ENCODE measurements around the gene MAP2K5.

Gene MAP2K5

DNA sequence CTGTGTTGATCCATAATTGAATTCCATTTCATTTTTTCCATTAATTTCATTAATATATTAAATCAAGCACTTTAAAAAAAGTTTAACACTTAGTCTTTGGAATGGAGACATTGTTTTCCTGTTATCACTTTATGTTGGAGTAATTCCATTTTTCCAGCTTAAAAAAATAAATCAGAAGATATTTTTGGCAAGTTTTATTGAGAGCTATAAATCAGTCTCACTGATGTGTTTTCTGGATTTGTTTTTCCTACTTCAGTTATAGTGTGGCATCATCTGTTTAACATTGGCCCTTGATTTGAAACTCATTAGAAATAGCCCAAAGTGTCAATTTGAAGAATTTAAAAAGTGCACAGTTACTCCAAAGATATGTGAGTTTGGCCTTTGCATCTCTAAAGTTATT, 53.1 kb downstream of the MAP2K5 start:
- H3K27me3 ChIP-seq (ENCODE audit: control insufficient read depth, insufficient read depth, low read length): no peaks in the 10 kb centered on the region
- H3K4me1 ChIP-seq (ENCODE audit: control insufficient read depth, insufficient read depth, low read length): no peaks in the 10 kb centered on the region
- no peaks in the 10 kb centered on the region for H3K9me3 ChIP-seq (ENCODE audit: control insufficient read depth, insufficient read depth, low read length)
- no peak overlapping the region for H3K4me3 ChIP-seq (ENCODE audit: low read depth, low read length)
- H3K9ac ChIP-seq (ENCODE audit: low read depth, low read length): no peak overlapping the region
- peaks cover 5% of the 10 kb centered on the region; the same call in 1 of the 2 replicates for H3K36me3 ChIP-seq (ENCODE audit: control insufficient read depth, insufficient read depth, low read length)
- H3K27ac ChIP-seq (ENCODE audit: low read depth, low read length): no peak overlapping the region

DNA sequence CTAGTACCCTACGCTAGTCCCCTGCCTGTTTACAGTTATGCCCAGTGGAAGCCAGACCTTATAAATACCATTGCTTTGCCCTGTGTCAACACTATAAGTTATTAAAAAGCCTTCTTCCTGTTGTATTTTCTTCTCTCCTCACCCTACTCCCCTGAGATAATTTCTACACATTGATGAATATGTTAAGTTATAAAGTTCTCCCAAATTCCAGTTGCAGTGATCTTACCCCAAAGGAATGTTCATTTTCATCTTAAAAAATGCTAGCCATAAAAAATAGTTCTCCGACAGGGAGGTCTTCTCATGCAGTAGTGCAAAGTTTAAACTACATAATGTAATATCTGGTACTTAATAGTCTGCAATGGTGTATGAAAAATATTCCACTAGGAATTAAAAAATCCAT, 58.6 kb downstream of the MAP2K5 start:
- peaks cover 6% of the 10 kb centered on the region; the same call in 1 of the 2 replicates for H3K4me1 ChIP-seq (ENCODE audit: control insufficient read depth, insufficient read depth, low read length)
- no peak overlapping the region for H3K27ac ChIP-seq (ENCODE audit: low read depth, low read length)
- H3K27me3 ChIP-seq (ENCODE audit: control insufficient read depth, insufficient read depth, low read length): no peaks in the 10 kb centered on the region
- no peak overlapping the region for H3K9ac ChIP-seq (ENCODE audit: low read depth, low read length)
- H3K36me3 ChIP-seq (ENCODE audit: control insufficient read depth, insufficient read depth, low read length): no peaks in the 10 kb centered on the region
- no peaks in the 10 kb centered on the region for H3K9me3 ChIP-seq (ENCODE audit: control insufficient read depth, insufficient read depth, low read length)
- no peak overlapping the region for H3K4me3 ChIP-seq (ENCODE audit: low read depth, low read length)

DNA sequence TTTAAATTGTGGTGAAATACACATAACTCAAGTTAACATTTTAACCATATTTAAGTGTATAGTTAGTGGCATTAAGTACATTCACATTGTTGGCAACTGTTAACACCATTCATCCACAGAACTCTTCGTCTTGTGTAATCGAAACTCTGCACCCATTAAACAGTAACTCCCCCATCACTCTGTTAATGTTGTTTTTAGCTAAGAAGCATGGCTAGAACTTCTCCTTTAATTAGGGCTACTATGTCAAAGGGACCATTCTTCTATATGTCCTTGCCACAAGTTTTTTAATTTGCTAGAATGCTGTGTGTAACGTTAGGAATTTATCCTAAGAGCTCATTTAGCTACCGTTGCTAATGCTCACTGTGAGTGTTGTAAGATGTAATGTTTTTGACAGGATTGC, 60.6 kb downstream of the MAP2K5 start:
- Histone ChIP-seq H3K36me3 (ENCODE audit: control insufficient read depth, insufficient read depth, low read length) (no peaks in the 10 kb centered on the region), H3K4me1 (ENCODE audit: control insufficient read depth, insufficient read depth, low read length) (peaks cover 6% of the 10 kb centered on the region; the same call in 1 of the 2 replicates), H3K27me3 (ENCODE audit: control insufficient read depth, insufficient read depth, low read length) (no peaks in the 10 kb centered on the region), H3K4me3 (ENCODE audit: low read depth, low read length) (no peak overlapping the region), H3K9me3 (ENCODE audit: control insufficient read depth, insufficient read depth, low read length) (no peaks in the 10 kb centered on the region), H3K9ac (ENCODE audit: low read depth, low read length) (no peak overlapping the region), H3K27ac (ENCODE audit: low read depth, low read length) (no peak overlapping the region)

DNA sequence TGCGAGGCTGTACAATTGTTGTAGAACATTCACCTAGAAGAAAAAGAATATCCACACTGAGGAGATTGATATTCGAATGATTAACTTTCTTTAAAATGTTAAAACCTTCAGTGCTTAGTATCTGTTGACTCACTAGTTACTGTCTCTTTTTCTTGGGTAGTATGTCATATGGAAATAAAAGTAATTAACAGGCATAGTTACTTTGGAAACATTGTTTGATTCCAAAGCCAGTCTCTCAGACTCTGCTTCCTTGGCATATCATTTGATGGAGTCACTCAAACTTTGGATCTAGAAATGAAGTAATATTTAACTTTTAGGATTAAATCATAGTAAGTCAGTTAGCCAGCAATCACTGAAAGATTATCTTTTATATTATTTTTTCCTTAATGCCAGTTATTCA, 63.4 kb downstream of the MAP2K5 start:
- peaks cover 6% of the 10 kb centered on the region; the same call in 1 of the 2 replicates for H3K4me1 ChIP-seq (ENCODE audit: control insufficient read depth, insufficient read depth, low read length)
- no peaks in the 10 kb centered on the region for H3K27me3 ChIP-seq (ENCODE audit: control insufficient read depth, insufficient read depth, low read length)
- H3K9ac ChIP-seq (ENCODE audit: low read depth, low read length): no peak overlapping the region
- H3K36me3 ChIP-seq (ENCODE audit: control insufficient read depth, insufficient read depth, low read length): no peaks in the 10 kb centered on the region
- no peaks in the 10 kb centered on the region for H3K9me3 ChIP-seq (ENCODE audit: control insufficient read depth, insufficient read depth, low read length)
- no peak overlapping the region for H3K4me3 ChIP-seq (ENCODE audit: low read depth, low read length)
- no peak overlapping the region for H3K27ac ChIP-seq (ENCODE audit: low read depth, low read length)

DNA sequence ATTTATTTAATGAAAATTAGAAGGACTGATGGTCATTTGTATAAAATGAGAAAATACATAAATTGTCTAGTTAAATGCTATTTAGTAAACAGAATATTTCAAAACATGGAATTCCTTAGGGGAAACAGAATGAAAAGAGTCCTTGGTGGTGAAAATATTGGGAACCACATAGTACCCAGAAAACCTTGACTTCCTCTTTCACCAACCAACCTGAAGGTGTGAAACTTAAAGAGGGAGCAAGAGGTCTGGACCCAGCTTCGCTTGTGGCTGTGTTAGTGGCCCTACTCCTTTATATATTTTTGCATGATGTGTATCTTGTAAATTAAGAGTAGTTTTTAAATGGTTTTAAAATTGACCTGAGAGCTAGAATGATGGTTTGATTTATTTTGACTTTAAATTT, 64.2 kb downstream of the MAP2K5 start:
- H3K27me3 ChIP-seq (ENCODE audit: control insufficient read depth, insufficient read depth, low read length): no peaks in the 10 kb centered on the region
- no peaks in the 10 kb centered on the region for H3K9me3 ChIP-seq (ENCODE audit: control insufficient read depth, insufficient read depth, low read length)
- no peak overlapping the region for H3K4me3 ChIP-seq (ENCODE audit: low read depth, low read length)
- H3K36me3 ChIP-seq (ENCODE audit: control insufficient read depth, insufficient read depth, low read length): no peaks in the 10 kb centered on the region
- H3K9ac ChIP-seq (ENCODE audit: low read depth, low read length): no peak overlapping the region
- no peak overlapping the region for H3K27ac ChIP-seq (ENCODE audit: low read depth, low read length)
- H3K4me1 ChIP-seq (ENCODE audit: control insufficient read depth, insufficient read depth, low read length): peaks cover 9% of the 10 kb centered on the region

DNA sequence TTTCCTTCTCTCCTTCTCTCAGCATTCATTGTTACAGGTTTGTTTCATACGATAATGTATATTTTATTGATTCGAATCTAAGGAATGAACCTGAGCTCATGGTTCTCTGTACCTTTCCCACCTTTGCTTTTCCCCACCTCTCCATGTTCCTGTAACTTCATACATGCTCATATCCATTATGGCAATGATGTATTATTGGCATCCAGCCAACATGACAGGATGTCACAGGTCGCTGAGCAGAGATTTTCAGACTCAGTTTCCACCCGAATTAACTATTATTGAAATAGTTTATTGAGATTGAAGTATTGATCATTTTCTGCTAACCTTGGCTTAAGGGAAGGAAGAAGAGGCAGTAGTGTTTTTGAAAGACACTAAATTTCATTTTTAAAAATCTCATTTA, 64.8 kb downstream of the MAP2K5 start:
- H3K27me3 ChIP-seq (ENCODE audit: control insufficient read depth, insufficient read depth, low read length): no peaks in the 10 kb centered on the region
- H3K4me3 ChIP-seq (ENCODE audit: low read depth, low read length): no peak overlapping the region
- peaks cover 9% of the 10 kb centered on the region for H3K4me1 ChIP-seq (ENCODE audit: control insufficient read depth, insufficient read depth, low read length)
- no peaks in the 10 kb centered on the region for H3K36me3 ChIP-seq (ENCODE audit: control insufficient read depth, insufficient read depth, low read length)
- H3K9me3 ChIP-seq (ENCODE audit: control insufficient read depth, insufficient read depth, low read length): no peaks in the 10 kb centered on the region
- no peak overlapping the region for H3K9ac ChIP-seq (ENCODE audit: low read depth, low read length)
- no peak overlapping the region for H3K27ac ChIP-seq (ENCODE audit: low read depth, low read length)

DNA sequence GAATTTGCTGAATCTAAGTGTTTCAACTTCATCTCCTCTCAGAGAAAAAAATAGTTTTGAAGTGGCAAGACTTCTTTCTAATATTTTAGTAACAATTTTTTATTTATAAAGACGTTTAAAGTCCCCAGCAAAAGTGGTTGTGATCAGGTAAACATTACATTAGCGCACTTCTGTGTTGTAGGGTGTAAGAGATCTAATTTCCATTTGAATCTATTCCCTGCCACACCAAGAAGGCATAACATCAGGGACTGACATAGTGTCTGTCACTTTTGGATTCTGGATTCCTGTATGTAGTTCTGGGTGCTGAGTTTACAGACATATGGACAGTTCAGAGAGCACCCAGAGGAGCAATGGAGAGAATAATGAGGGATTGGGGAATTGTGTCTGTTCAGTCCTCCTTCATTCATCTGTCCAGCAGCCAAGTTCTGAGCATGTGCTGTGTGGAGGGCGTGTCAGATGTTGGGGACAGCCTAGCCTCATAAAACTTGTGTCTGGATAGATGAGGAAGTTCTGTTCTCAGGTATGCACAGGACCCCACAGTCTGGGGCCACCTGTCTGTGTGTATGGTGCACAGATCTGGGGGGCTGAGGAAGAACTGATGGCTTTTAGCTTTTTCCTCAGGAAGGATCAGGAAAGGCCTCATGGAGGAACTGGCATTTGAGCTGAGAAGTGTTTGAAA, 65.6 kb downstream of the MAP2K5 start:
- Histone ChIP-seq H3K9ac (ENCODE audit: low read depth, low read length) (no peak overlapping the region), H3K36me3 (ENCODE audit: control insufficient read depth, insufficient read depth, low read length) (no peaks in the 10 kb centered on the region), H3K4me1 (ENCODE audit: control insufficient read depth, insufficient read depth, low read length) (peaks cover 9% of the 10 kb centered on the region), H3K27me3 (ENCODE audit: control insufficient read depth, insufficient read depth, low read length) (no peaks in the 10 kb centered on the region), H3K27ac (ENCODE audit: low read depth, low read length) (no peak overlapping the region), H3K4me3 (ENCODE audit: low read depth, low read length) (no peak overlapping the region), H3K9me3 (ENCODE audit: control insufficient read depth, insufficient read depth, low read length) (no peaks in the 10 kb centered on the region)

DNA sequence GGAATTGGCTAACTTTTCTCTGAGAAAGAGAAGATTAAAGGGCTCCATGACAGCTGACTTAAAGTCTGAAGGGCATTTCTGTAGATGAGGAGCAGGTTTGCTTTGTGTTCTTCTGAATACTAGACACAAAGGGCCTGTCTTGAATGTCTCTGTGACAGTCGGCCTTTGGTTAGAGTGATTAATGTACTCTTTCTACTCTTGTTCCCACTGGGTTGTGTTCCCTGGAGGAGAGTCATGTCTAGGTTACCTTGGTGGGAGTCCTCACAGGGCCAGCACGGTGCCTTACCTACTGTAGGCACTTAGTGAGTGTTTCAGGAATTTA, 66.1 kb downstream of the MAP2K5 start:
- Histone ChIP-seq H3K27ac (ENCODE audit: low read depth, low read length) (no peak overlapping the region), H3K9ac (ENCODE audit: low read depth, low read length) (no peak overlapping the region), H3K4me3 (ENCODE audit: low read depth, low read length) (no peak overlapping the region), H3K4me1 (ENCODE audit: control insufficient read depth, insufficient read depth, low read length) (peaks cover 9% of the 10 kb centered on the region), H3K27me3 (ENCODE audit: control insufficient read depth, insufficient read depth, low read length) (no peaks in the 10 kb centered on the region), H3K9me3 (ENCODE audit: control insufficient read depth, insufficient read depth, low read length) (no peaks in the 10 kb centered on the region), H3K36me3 (ENCODE audit: control insufficient read depth, insufficient read depth, low read length) (no peaks in the 10 kb centered on the region)

DNA sequence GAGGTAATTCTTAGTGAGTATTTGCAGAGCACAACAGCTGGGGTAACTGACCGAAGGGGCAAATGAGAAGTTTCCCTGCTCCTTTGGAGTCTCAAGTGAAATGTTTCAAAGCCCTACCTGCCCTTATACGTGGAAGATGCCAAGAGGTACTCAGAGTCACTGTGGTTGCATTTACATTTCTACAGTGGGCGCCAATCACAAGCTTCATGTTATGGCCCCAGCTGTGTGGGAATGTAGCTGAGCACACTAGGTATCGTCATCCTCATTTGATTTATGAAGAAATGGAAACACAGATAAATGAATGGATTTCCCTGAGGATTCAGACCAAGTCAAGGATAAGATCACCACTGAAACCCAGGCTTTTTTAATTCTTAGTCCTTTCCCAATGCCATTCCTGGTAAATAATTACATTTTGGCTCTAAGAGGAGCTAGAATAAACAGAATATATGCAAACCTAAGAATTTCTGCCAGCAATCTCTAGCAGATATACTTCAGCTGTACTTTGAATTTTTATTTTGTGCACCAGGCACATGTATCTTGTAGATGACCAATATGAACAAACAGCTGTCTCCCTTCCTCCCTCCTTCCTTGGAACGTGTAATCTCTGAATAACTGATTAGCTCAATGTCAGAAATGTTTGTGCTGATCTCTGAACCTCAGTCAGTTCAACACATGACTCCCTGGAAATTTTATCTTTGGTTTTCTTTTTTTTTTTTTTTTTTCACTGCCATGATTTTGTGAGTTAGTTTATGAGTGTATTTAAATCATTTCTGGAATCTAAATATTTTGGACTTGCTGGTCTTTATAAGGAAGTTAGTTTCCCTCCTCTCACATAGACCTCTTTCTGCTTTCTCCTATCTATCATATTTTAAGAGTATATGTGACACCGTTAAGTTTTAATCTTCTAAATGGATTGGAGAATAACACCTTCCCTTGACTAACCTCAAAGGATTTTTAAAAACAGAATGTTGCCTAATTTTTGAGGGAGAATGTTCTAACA, 69.2 kb downstream of the MAP2K5 start:
- peaks cover 3% of the 10 kb centered on the region; the same call in 1 of the 2 replicates for H3K4me1 ChIP-seq (ENCODE audit: control insufficient read depth, insufficient read depth, low read length)
- no peaks in the 10 kb centered on the region for H3K9me3 ChIP-seq (ENCODE audit: control insufficient read depth, insufficient read depth, low read length)
- no peak overlapping the region for H3K27ac ChIP-seq (ENCODE audit: low read depth, low read length)
- no peaks in the 10 kb centered on the region for H3K36me3 ChIP-seq (ENCODE audit: control insufficient read depth, insufficient read depth, low read length)
- no peak overlapping the region for H3K4me3 ChIP-seq (ENCODE audit: low read depth, low read length)
- H3K9ac ChIP-seq (ENCODE audit: low read depth, low read length): no peak overlapping the region
- no peaks in the 10 kb centered on the region for H3K27me3 ChIP-seq (ENCODE audit: control insufficient read depth, insufficient read depth, low read length)

DNA sequence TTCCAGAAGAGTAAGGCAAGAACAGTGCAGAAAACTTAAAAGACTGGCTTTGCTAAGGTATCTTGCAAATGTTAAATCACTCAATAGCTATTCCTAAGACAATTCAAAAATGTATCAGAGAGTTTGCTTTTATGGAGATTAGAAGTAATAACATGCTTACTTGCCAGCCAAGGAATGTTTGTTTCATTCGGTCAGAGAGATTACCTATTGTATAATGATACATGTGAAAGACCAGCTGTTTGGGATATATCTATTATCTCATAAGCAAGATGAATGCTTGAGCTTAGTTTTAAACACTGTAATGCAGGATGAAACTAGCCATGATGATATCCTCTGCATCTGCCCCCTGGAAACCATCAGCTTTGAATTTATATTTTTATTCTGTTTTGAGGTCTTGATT, 70.7 kb downstream of the MAP2K5 start:
- H3K4me3 ChIP-seq (ENCODE audit: low read depth, low read length): no peak overlapping the region
- no peak overlapping the region for H3K27ac ChIP-seq (ENCODE audit: low read depth, low read length)
- no peaks in the 10 kb centered on the region for H3K36me3 ChIP-seq (ENCODE audit: control insufficient read depth, insufficient read depth, low read length)
- no peak overlapping the region for H3K9ac ChIP-seq (ENCODE audit: low read depth, low read length)
- H3K4me1 ChIP-seq (ENCODE audit: control insufficient read depth, insufficient read depth, low read length): peaks cover 3% of the 10 kb centered on the region; the same call in 1 of the 2 replicates
- H3K9me3 ChIP-seq (ENCODE audit: control insufficient read depth, insufficient read depth, low read length): no peaks in the 10 kb centered on the region
- H3K27me3 ChIP-seq (ENCODE audit: control insufficient read depth, insufficient read depth, low read length): no peaks in the 10 kb centered on the region

DNA sequence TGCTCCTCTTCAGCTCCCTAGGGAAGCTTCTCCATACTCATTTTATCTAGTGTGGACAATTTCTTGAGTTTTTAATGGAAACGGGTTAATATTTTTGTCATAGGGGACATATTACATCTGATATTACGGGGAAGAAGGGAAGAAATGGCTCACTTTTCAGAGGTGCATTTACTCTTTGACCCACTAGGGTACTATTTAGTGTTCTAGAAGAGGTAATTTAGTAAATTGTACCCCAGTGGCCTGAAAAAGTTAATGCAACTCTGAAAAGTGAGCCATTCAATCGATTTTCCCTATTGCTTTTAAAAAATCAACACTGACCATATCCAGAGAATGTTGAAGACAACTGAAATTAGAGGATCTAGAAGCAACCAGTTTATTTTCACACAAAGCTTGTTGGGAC, 71.2 kb downstream of the MAP2K5 start:
- no peaks in the 10 kb centered on the region for H3K27me3 ChIP-seq (ENCODE audit: control insufficient read depth, insufficient read depth, low read length)
- H3K9me3 ChIP-seq (ENCODE audit: control insufficient read depth, insufficient read depth, low read length): no peaks in the 10 kb centered on the region
- no peaks in the 10 kb centered on the region for H3K36me3 ChIP-seq (ENCODE audit: control insufficient read depth, insufficient read depth, low read length)
- no peak overlapping the region for H3K27ac ChIP-seq (ENCODE audit: low read depth, low read length)
- no peak overlapping the region for H3K4me3 ChIP-seq (ENCODE audit: low read depth, low read length)
- no peak overlapping the region for H3K9ac ChIP-seq (ENCODE audit: low read depth, low read length)
- H3K4me1 ChIP-seq (ENCODE audit: control insufficient read depth, insufficient read depth, low read length): peaks cover 3% of the 10 kb centered on the region; the same call in 1 of the 2 replicates

Data from HUES48 (cell line).